GM21619 (cell line): ENCODE measurements around the gene PGM1.
A peak's percentile ranks its signal among the peaks of the same experiment; 100 is the strongest.

ENCODE experiments used
- ATAC-seq: cut with Tn5 transposase; IDR thresholded peaks from one replicate; pipeline ENCODE4 v1.9.1; 2021; ENCODE audit not compliant: unreplicated experiment

The PGM1 gene

GRCh38 chr1:63693944-63694571 is 100.8 kb downstream of the PGM1 start:
- peak; percentile 64 for ATAC-seq

- ATAC-seq = no peak
Observed at GRCh38 chr1:63698001-63698838, 105.0 kb downstream of the PGM1 start.

GRCh38 chr1:63701187-63701586 is 108.0 kb downstream of the PGM1 start:
- ATAC-seq = no peak

GRCh38 chr1:63703701-63704107 is 110.5 kb downstream of the PGM1 start:
- no peak for ATAC-seq

- ATAC-seq = no peak
Observed at GRCh38 chr1:63704443-63704842, 111.2 kb downstream of the PGM1 start.

- ATAC-seq = peak; percentile 88
Observed at GRCh38 chr1:63705078-63705477, 111.9 kb downstream of the PGM1 start.

GRCh38 chr1:63709267-63709828 is 116.1 kb downstream of the PGM1 start:
- no peak for ATAC-seq
